Smooth muscle cell (in vitro differentiated cells): ENCODE results near the gene IGSF3. TPM values are rescaled to one million over a fixed set of nuclear protein-coding genes. Genes with fewer than 3 reads are reported as not detected.

Experiments
- DNase-seq: peaks from one replicate; lab custom pipeline; 2025; ENCODE audit not compliant: unreplicated experiment; lab: John Stamatoyannopoulos, UW
- H2AFZ ChIP-seq: fragments of 200-600 bp; sonication (generic); 2 replicates; pipeline ENCODE4 v1.6.0; 2016; ENCODE audit warnings: antibody characterized with exemption, low read depth, mild to moderate bottlenecking
- H3F3A ChIP-seq: fragments of 200-600 bp; sonication (generic); 2 replicates; pipeline ENCODE4 v1.6.0; 2017; ENCODE audit warnings: antibody characterized with exemption, low read depth
- H3K27ac ChIP-seq: fragments of 200-600 bp; sonication (generic); 2 replicates; pipeline ENCODE4 v1.5.1; 2016; ENCODE audit warnings: low read depth, mild to moderate bottlenecking
- H3K27me3 ChIP-seq: fragments of 200-600 bp; sonication (generic); 2 replicates; pipeline ENCODE4 v1.6.1; 2016; ENCODE audit warnings: low read depth, mild to moderate bottlenecking
- H3K36me3 ChIP-seq: fragments of 200-600 bp; sonication (generic); 2 replicates; pipeline ENCODE4 v1.5.1; 2016; ENCODE audit warnings: low read depth
- H3K4me1 ChIP-seq: fragments of 200-600 bp; sonication (generic); 2 replicates; pipeline ENCODE4 v1.5.1; 2016; ENCODE audit warnings: low read depth
- H3K4me2 ChIP-seq: fragments of 200-600 bp; sonication (generic); 2 replicates; pipeline ENCODE4 v1.6.0; 2016; ENCODE audit warnings: mild to moderate bottlenecking
- H3K4me3 ChIP-seq: fragments of 200-600 bp; sonication (generic); 2 replicates; pipeline ENCODE4 v1.5.1; 2016; ENCODE audit warnings: mild to moderate bottlenecking
- H3K79me2 ChIP-seq: fragments of 200-600 bp; sonication (generic); 2 replicates; pipeline ENCODE4 v1.6.0; 2016; ENCODE audit warnings: low read depth, mild to moderate bottlenecking
- H3K9ac ChIP-seq: fragments of 200-600 bp; sonication (generic); 2 replicates; pipeline ENCODE4 v1.6.0; 2016; ENCODE audit warnings: low read depth
- H3K9me3 ChIP-seq: fragments of 200-600 bp; sonication (generic); replicated peaks from 2 replicates; pipeline ENCODE4 v1.5.1; 2016; ENCODE audit warnings: low read depth
- H4K20me1 ChIP-seq: fragments of 200-600 bp; sonication (generic); 2 replicates; pipeline ENCODE4 v1.6.0; 2016; ENCODE audit warnings: low read depth
- WGBS: methylation state at CpG from one replicate; pipeline ENCODE4 v1.1.7; 2016; ENCODE audit warnings: low lambda C conversion rate; 5-methylcytosine and 5-hydroxymethylcytosine counted together
- polyA plus RNA-seq: library from polyadenylated mRNA; unstranded; fragments of >200 nt; fragmentation: Nextera tagmentation; extraction: Ambion mirVana; gene quantifications from 2 replicates; pipeline ENCODE4 v1.2.1, GENCODE V29; 2016
- total RNA-seq: library from RNA; depleted of rRNA; stranded (reverse); fragments of >200 nt; gene quantifications from 2 replicates; pipeline ENCODE4 v1.2.3, GENCODE V29; 2014
- TF ChIP-seq, protein P1 (sequence below): fragments of 200-600 bp; sonication (generic); IDR thresholded peaks from 2 replicates; pipeline ENCODE4 v1.5.1; 2017; ENCODE audit warnings: borderline replicate concordance, mild to moderate bottlenecking, antibody characterized with exemption; ENCODE audit not compliant: insufficient read depth, poor library complexity, severe bottlenecking

Gene IGSF3
- total and polyA plus RNA-seq, 2 experiments from 2014 or later = 11.9 to 28.4 TPM

DNA sequence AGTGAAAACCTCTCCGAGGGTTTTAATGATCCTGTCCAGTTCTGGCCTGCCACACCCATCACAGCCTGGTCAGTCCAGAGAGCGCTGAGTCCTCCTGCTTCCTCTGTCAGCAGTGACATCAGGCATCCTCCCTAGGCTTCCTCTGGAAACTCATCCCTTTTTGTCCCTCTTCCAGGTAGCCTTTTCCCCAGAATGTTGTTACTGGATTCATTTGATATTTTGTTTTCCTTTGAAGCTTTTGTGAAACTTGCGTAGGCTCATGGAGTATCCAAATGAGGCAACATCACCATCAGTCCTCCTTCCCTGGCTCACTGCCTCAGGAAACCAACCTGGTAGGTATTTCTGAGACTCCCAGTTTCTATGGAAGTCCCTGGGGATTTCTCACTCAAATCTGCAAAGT lies 27.0 kb upstream of the IGSF3 start:
- 80% methylated on average over 3 of the region's 3 CpGs for WGBS

DNA sequence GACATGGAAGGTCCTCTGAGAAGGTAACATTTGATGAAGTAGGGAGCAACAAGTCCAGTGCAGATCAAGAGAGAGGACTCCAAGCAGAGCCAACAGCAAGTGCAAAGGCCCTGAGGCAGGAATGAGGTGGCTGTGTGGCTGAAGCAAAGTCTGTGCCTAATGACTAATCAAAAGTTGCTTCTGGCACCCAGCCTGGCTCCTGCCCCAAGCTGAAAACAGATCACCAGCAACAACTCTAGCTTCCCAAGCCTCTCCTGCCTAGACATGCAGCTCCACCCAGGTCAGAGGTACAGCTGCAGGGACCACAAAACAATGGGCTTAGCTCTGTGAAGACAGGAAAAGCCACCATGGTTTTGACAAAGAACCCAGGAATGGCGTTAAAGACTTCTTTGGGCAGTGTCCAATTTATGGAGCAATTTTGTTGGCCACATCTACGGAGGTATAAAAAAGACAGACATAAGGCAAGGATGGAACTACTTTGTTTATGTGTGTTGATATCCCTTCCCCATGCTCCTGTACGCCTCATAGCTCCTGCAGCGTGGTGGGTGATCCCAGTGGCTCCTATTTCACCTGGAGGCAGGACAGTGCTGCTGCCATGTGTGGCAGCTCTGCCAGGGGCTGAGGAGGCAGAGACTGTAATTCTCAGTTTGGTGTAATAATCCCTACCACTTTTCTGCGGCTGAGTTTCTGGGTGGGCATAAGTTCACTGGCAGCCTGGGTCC lies 26.4 kb upstream of the IGSF3 start:
- TF ChIP-seq, protein P1, sequence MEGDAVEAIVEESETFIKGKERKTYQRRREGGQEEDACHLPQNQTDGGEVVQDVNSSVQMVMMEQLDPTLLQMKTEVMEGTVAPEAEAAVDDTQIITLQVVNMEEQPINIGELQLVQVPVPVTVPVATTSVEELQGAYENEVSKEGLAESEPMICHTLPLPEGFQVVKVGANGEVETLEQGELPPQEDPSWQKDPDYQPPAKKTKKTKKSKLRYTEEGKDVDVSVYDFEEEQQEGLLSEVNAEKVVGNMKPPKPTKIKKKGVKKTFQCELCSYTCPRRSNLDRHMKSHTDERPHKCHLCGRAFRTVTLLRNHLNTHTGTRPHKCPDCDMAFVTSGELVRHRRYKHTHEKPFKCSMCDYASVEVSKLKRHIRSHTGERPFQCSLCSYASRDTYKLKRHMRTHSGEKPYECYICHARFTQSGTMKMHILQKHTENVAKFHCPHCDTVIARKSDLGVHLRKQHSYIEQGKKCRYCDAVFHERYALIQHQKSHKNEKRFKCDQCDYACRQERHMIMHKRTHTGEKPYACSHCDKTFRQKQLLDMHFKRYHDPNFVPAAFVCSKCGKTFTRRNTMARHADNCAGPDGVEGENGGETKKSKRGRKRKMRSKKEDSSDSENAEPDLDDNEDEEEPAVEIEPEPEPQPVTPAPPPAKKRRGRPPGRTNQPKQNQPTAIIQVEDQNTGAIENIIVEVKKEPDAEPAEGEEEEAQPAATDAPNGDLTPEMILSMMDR = no peak
- whole genome bisulfite sequencing = 91% methylated on average over 5 of the region's 5 CpGs
- H2AFZ ChIP-seq = no peak overlapping the region

More for the DNA sequence above, 27.0 kb upstream of the IGSF3 start:
- TF ChIP-seq, protein P1 = no peak
- Histone ChIP-seq H3K4me1 (peaks cover 7% of the 10 kb centered on the region), H3K79me2 (no peaks in the 10 kb centered on the region), H3K4me2 (no peak overlapping the region), H3K9me3 (no peaks in the 10 kb centered on the region), H3F3A (peaks cover 7% of the 10 kb centered on the region), H2AFZ (no peak overlapping the region), H4K20me1 (no peaks in the 10 kb centered on the region), H3K27me3 (no peaks in the 10 kb centered on the region), H3K27ac (no peak overlapping the region), H3K36me3 (no peaks in the 10 kb centered on the region), H3K9ac (no peak overlapping the region), H3K4me3 (no peak overlapping the region)
- DNase-seq = no peak

DNA sequence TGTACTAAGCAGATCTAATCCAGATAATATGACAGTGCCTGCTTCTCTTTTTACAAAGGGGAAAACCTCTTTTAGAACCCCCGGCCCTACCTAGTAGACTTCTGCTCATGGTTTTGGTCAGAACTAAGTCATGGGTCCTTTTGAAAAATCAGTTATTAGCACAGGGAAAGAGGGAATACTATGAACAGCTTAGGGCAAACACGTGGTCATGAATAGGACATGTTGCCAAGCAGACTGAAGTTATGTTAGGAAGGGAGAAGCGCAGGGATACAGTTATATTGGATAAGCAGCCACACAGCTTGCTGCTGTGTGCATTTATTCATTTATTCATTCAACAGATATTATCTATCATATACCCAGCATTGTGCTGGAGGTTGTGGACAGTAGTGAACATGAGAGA lies 25.3 kb upstream of the IGSF3 start:
- H3K4me3 ChIP-seq = no peak overlapping the region
- TF ChIP-seq, protein P1 = no peak
- no peak overlapping the region for H3K4me2 ChIP-seq
- no peaks in the 10 kb centered on the region for H3K36me3 ChIP-seq
- no peaks in the 10 kb centered on the region for H4K20me1 ChIP-seq
- 83% methylated on average over 3 of the region's 3 CpGs for WGBS
- no peak overlapping the region for H3K9ac ChIP-seq
- H3K4me1 ChIP-seq = peaks cover 7% of the 10 kb centered on the region
- no peak overlapping the region for H3K27ac ChIP-seq
- H3K9me3 ChIP-seq = no peaks in the 10 kb centered on the region
- no peak for DNase-seq
- no peaks in the 10 kb centered on the region for H3K79me2 ChIP-seq
- H3K27me3 ChIP-seq = no peaks in the 10 kb centered on the region
- no peak overlapping the region for H2AFZ ChIP-seq
- H3F3A ChIP-seq = peaks cover 7% of the 10 kb centered on the region

More for the DNA sequence above, 26.4 kb upstream of the IGSF3 start:
- Histone ChIP-seq H3K36me3 (no peaks in the 10 kb centered on the region), H3K4me3 (no peak overlapping the region), H3K9me3 (no peaks in the 10 kb centered on the region), H3K4me1 (peaks cover 7% of the 10 kb centered on the region), H3K27ac (no peak overlapping the region), H4K20me1 (no peaks in the 10 kb centered on the region), H3K79me2 (no peaks in the 10 kb centered on the region), H3K4me2 (no peak overlapping the region), H3K27me3 (no peaks in the 10 kb centered on the region), H3K9ac (no peak overlapping the region), H3F3A (peaks cover 7% of the 10 kb centered on the region)
- no peak for DNase-seq
